Esophagus muscularis mucosa (tissue), 4 donors: ENCODE measurements around the gene NPPC.

Experiments used
- EP300 ChIP-seq: sonication (generic); formaldehyde crosslinking; IDR thresholded peaks from one replicate; pipeline ENCODE4 v1.6.1; 2017; ENCODE audit warnings: antibody characterized with exemption
- POLR2A ChIP-seq: fragments of 450-650 bp; IDR thresholded peaks from one replicate; pipeline ENCODE4 v1.6.1; 2017; ENCODE audit warnings: antibody characterized with exemption, moderate library complexity, mild to moderate bottlenecking, low read depth
- POLR2AphosphoS5 ChIP-seq, 2 donors: sonication (generic); formaldehyde crosslinking; IDR thresholded peaks; one replicate each; pipeline ENCODE4 v1.6.1; 2017; ENCODE audit warnings: antibody characterized with exemption in 2 of 2
- TF ChIP-seq, protein P1 (sequence below), 3 experiments: fragments of 200-600 bp in 2 of 3; fragments of 450-650 bp in 1 of 3; sonication (generic) in 2 of 3; IDR thresholded peaks; one replicate each; pipeline ENCODE4 v1.5.1; 2017 to 2019; ENCODE audit warnings: antibody characterized with exemption in 3 of 3, mild to moderate bottlenecking in 2 of 3, moderate library complexity in 1 of 3

GRCh38 chr2:231928481-231928880 is 2.3 kb upstream of the NPPC start:
- TF ChIP-seq, protein P1, sequence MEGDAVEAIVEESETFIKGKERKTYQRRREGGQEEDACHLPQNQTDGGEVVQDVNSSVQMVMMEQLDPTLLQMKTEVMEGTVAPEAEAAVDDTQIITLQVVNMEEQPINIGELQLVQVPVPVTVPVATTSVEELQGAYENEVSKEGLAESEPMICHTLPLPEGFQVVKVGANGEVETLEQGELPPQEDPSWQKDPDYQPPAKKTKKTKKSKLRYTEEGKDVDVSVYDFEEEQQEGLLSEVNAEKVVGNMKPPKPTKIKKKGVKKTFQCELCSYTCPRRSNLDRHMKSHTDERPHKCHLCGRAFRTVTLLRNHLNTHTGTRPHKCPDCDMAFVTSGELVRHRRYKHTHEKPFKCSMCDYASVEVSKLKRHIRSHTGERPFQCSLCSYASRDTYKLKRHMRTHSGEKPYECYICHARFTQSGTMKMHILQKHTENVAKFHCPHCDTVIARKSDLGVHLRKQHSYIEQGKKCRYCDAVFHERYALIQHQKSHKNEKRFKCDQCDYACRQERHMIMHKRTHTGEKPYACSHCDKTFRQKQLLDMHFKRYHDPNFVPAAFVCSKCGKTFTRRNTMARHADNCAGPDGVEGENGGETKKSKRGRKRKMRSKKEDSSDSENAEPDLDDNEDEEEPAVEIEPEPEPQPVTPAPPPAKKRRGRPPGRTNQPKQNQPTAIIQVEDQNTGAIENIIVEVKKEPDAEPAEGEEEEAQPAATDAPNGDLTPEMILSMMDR (IDR thresholded peaks at IDR 0.05): no peak
- TF ChIP-seq EP300: no peak
- TF ChIP-seq POLR2AphosphoS5 (IDR thresholded peaks at IDR 0.05): no peak
- no peak for TF ChIP-seq POLR2A
